ENCODE results near the gene TMEM190. TPM values are rescaled to one million over a fixed set of nuclear protein-coding genes. Genes with fewer than 3 reads are reported as not detected.

Gene TMEM190
- total and polyA plus RNA-seq, 9 of the 15 experiments (the other 6 are each of a cell fraction or from before 2014, with no cell fraction given) = not detected

DNA sequence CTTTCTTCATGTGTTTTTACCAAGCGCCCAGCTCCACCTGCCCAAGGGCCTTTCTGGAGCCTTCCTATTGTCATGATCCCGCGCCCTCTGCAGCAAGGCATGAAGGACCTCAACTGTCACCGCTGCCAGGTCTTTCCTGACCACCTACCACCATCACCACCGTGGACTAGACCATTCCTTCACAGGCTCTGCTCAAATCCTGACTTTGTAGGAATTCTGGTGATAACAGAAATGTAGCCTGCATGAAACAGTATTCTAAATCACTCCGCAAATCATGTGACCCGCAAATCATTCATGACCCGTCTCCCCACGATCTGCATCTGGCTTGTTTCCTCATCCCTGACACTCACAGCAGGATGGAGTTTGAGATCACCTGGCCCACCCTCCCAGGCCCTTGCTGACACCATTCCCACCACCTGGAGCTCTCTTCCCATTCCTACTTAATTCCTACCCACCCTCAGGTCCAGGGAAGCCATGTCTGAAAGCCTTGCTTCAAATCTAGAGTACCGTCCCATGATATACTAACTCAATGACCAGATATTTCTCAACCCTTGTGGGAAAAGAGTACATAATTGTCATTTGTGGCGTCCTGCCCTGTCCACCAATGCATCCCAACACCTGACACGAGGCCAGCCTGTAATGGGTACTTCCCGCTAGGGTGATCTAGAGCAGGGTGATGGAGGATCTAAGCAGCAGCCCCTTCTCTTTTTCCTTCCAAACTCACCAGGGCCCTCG is 29.6 kb downstream of the TMEM190 start (continued):
- TF ChIP-seq, protein P1, sequence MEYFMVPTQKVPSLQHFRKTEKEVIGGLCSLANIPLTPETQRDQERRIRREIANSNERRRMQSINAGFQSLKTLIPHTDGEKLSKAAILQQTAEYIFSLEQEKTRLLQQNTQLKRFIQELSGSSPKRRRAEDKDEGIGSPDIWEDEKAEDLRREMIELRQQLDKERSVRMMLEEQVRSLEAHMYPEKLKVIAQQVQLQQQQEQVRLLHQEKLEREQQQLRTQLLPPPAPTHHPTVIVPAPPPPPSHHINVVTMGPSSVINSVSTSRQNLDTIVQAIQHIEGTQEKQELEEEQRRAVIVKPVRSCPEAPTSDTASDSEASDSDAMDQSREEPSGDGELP (CRISPR knock-in tag; IDR thresholded peaks at IDR 0.05; ENCODE audit: borderline replicate concordance) = no peak
- TF ChIP-seq ZNF77 (CRISPR knock-in tag; IDR thresholded peaks at IDR 0.05) (no peak), FOXK1 (CRISPR knock-in tag; IDR thresholded peaks at IDR 0.05; ENCODE audit: borderline replicate concordance) (peak; percentile 13; the same call in 1 of the 2 replicates), KLF16 (IDR thresholded peaks at IDR 0.05) (no peak), FOXP1 (CRISPR knock-in tag; IDR thresholded peaks at IDR 0.05) (0 out of 2 replicates have a peak, but pooled peaks have one; percentile 34), POLR2AphosphoS2 (IDR thresholded peaks at IDR 0.05; ENCODE audit: low read length) (peak; percentile 76; the same call in 1 of the 2 replicates), ZFP36 (IDR thresholded peaks at IDR 0.05; ENCODE audit: low read depth, low read length, partially characterized antibody) (no peak), ZNF12 (CRISPR knock-in tag; IDR thresholded peaks at IDR 0.05) (no peak), SPI1 (IDR thresholded peaks at IDR 0.05; ENCODE audit: borderline replicate concordance, low read depth, low read length) (no peak), ZNF24 (IDR thresholded peaks at IDR 0.05) (no peak), SNRNP70 (optimal IDR thresholded peaks at IDR 0.05; ENCODE audit: low read depth, low read length) (no peak)
- TF ChIP-seq, protein P2, sequence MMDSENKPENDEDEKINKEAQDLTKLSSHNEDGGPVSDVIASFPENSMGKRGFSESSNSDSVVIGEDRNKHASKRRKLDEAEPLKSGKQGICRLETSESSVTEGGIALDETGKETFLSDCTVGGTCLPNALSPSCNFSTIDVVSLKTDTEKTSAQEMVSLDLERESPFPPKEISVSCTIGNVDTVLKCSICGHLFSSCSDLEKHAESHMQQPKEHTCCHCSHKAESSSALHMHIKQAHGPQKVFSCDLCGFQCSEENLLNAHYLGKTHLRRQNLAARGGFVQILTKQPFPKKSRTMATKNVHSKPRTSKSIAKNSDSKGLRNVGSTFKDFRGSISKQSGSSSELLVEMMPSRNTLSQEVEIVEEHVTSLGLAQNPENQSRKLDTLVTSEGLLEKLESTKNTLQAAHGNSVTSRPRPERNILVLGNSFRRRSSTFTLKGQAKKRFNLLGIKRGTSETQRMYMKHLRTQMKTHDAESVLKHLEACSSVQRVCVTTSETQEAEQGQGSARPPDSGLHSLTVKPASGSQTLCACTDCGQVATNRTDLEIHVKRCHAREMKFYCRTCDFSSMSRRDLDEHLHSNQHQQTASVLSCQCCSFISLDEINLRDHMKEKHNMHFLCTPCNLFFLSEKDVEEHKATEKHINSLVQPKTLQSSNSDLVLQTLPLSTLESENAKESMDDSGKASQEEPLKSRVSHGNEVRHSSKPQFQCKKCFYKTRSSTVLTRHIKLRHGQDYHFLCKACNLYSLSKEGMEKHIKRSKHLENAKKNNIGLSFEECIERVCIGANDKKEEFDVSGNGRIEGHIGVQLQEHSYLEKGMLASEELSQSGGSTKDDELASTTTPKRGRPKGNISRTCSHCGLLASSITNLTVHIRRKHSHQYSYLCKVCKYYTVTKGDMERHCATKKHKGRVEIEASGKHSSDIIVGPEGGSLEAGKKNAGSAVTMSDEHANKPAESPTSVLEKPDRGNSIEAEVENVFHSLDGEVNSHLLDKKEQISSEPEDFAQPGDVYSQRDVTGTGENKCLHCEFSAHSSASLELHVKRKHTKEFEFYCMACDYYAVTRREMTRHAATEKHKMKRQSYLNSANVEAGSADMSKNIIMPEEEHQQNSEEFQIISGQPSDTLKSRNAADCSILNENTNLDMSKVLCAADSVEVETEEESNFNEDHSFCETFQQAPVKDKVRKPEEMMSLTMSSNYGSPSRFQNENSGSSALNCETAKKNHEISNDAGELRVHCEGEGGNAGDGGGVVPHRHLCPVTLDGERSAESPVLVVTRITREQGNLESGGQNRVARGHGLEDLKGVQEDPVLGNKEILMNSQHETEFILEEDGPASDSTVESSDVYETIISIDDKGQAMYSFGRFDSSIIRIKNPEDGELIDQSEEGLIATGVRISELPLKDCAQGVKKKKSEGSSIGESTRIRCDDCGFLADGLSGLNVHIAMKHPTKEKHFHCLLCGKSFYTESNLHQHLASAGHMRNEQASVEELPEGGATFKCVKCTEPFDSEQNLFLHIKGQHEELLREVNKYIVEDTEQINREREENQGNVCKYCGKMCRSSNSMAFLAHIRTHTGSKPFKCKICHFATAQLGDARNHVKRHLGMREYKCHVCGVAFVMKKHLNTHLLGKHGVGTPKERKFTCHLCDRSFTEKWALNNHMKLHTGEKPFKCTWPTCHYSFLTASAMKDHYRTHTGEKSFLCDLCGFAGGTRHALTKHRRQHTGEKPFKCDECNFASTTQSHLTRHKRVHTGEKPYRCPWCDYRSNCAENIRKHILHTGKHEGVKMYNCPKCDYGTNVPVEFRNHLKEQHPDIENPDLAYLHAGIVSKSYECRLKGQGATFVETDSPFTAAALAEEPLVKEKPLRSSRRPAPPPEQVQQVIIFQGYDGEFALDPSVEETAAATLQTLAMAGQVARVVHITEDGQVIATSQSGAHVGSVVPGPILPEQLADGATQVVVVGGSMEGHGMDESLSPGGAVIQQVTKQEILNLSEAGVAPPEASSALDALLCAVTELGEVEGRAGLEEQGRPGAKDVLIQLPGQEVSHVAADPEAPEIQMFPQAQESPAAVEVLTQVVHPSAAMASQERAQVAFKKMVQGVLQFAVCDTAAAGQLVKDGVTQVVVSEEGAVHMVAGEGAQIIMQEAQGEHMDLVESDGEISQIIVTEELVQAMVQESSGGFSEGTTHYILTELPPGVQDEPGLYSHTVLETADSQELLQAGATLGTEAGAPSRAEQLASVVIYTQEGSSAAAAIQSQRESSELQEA (IDR thresholded peaks at IDR 0.05; ENCODE audit: low read depth) = no peak
- TF ChIP-seq, protein P3, sequence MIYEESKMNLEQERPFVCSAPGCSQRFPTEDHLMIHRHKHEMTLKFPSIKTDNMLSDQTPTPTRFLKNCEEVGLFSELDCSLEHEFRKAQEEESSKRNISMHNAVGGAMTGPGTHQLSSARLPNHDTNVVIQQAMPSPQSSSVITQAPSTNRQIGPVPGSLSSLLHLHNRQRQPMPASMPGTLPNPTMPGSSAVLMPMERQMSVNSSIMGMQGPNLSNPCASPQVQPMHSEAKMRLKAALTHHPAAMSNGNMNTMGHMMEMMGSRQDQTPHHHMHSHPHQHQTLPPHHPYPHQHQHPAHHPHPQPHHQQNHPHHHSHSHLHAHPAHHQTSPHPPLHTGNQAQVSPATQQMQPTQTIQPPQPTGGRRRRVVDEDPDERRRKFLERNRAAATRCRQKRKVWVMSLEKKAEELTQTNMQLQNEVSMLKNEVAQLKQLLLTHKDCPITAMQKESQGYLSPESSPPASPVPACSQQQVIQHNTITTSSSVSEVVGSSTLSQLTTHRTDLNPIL (CRISPR knock-in tag; IDR thresholded peaks at IDR 0.05) = no peak

All from K562 (cell line).